NK-92 (cell line): ENCODE measurements around the gene TNS3.
"Not testable (repeated sequence)": the region's sequence is repeated elsewhere in the genome, so short reads cannot be mapped to it uniquely, and the experiment has no call there.

Experiments
- DNase-seq: peaks from one replicate; lab custom pipeline; 2025; ENCODE audit not compliant: unreplicated experiment; lab: John Stamatoyannopoulos, UW

TNS3 gene

GRCh38 chr7:47543056-47543455 is 38.9 kb downstream of the TNS3 start:
- no peak for DNase-seq

GRCh38 chr7:47542051-47542450 is 39.9 kb downstream of the TNS3 start:
- no peak for DNase-seq

- DNase-seq, result not testable (repeated sequence)
These were observed 40.4 kb downstream of the TNS3 start for GRCh38 chr7:47541485-47541884.

GRCh38 chr7:47540387-47541350 is 41.2 kb downstream of the TNS3 start:
- DNase-seq, result no peak

- no peak for DNase-seq
These were observed 41.9 kb downstream of the TNS3 start for GRCh38 chr7:47540053-47540386.

GRCh38 chr7:47539398-47540052 is 42.4 kb downstream of the TNS3 start:
- DNase-seq, result no peak

- no peak for DNase-seq
These were observed 43.0 kb downstream of the TNS3 start for GRCh38 chr7:47538846-47539311.

GRCh38 chr7:47537716-47538675 is 43.9 kb downstream of the TNS3 start:
- DNase-seq, result no peak

GRCh38 chr7:47536661-47537611 is 45.0 kb downstream of the TNS3 start:
- no peak for DNase-seq

GRCh38 chr7:47535704-47536628 is 45.9 kb downstream of the TNS3 start:
- no peak for DNase-seq

GRCh38 chr7:47535035-47535703 is 46.7 kb downstream of the TNS3 start:
- DNase-seq, result no peak

- DNase-seq, result no peak
These were observed 47.4 kb downstream of the TNS3 start for GRCh38 chr7:47534322-47535034.

- DNase-seq, result no peak
These were observed 50.1 kb downstream of the TNS3 start for GRCh38 chr7:47531584-47532492.

- DNase-seq, result no peak
These were observed 51.9 kb downstream of the TNS3 start for GRCh38 chr7:47529826-47530555.

- DNase-seq, result no peak
These were observed 52.5 kb downstream of the TNS3 start for GRCh38 chr7:47529405-47529804.

- DNase-seq, result no peak
These were observed 53.4 kb downstream of the TNS3 start for GRCh38 chr7:47528471-47528870.
